ENCODE measurements around the gene GATM.
"Not testable (repeated sequence)": the region's sequence is repeated elsewhere in the genome, so short reads cannot be mapped to it uniquely, and the experiment has no call there.

The GATM gene

GRCh38 chr15:45349623-45350022 is 28.7 kb downstream of the GATM start:
- DNase-seq: no peak

- DNase-seq: no peak
Measured at GRCh38 chr15:45347989-45348388, 30.4 kb downstream of the GATM start.

GRCh38 chr15:45347033-45347432 is 31.3 kb downstream of the GATM start:
- DNase-seq: no peak

GRCh38 chr15:45346381-45346780 is 32.0 kb downstream of the GATM start:
- DNase-seq: no peak

DNA sequence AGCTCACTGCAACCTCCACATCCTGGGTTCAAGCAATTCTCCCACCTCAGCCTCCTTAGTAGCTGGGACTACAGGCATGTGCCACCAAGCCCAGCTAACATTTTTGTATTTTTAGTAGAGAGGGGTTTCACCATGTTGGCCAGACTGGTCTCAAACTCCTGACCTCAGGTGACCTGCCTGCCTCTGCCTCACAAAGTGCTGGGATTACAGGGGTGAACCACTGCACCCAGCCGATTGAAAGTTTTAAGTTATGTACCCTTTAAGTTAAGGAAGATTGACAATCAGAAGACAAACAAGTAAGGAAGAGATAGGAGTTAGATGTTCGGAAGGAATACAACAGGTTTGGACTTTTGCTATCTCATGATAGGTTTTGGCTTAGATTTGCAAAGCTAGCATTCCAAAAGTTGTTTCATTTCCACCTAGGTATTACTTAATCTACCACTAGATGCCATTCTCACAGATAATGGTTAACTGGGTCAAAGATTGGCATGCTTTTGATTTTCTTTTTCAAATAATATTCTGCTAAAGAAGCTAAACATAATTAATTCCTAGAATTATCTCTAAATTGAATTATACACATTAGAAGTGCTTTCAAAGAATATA is 35.0 kb downstream of the GATM start:
- DNase-seq: no peak

- no peak for DNase-seq
Measured at GRCh38 chr15:45341790-45342189, 36.6 kb downstream of the GATM start.

DNA sequence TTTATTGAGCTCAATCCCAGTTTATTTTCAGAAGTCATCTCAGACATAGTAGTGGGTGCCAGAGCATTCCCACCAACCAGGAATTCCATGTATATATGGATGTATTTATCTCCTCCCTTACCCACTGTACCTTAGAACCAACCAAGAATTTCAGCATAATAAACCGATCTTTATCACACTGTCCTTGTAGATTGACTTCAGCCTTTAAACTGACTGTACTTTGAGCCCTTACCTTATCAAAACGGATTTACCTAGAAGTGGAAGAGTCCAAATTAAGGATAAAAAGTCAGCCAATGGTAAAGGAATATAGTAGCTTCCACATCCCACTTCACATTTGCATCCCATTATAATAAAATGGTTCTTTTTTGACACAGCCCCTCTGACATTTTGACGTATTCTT is 37.9 kb downstream of the GATM start:
- DNase-seq: no peak

- DNase-seq: no peak
Measured at GRCh38 chr15:45338417-45338816, 39.9 kb downstream of the GATM start.

DNA sequence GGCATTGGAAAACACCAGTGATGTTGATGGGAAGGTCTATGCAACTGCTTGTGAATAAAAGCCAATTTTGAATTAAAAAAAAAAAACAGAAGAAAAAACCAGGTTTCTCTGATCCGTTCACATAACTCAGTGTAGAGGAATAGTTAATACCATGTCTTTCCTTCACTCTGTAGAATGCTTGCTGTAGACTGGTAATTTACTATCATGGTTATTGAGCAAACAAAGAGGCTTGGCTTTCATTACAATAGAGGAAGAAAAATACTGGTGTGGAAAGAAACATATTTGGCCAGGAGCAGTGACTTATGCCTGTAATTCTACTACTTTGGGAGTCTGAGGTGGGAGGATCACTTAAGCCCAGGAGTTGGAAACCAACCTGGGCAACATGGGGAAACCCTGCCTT is 41.1 kb downstream of the GATM start:
- no peak for DNase-seq

- DNase-seq: no peak
Measured at GRCh38 chr15:45333550-45333949, 44.8 kb downstream of the GATM start.

DNA sequence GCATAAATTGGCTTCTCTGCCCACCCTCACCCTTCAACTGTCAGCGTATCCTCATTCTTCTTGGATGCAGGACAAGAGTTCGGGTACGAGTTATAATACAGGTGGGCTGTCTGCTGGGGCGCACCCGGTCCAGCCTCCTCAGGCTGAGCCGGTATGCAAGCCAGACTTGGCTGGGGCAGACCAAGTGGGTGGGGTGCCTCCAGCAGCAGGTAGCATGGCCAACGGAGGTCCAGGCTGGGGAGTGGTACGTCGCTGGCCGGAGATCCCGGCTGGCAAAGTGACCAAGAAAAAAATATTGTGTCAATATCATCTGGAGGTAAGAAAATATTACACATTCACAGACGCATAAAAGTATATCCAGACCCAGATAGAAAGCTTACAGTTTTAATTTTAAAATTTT is 45.6 kb downstream of the GATM start:
- no peak for DNase-seq

GRCh38 chr15:45331972-45332371 is 46.4 kb downstream of the GATM start:
- no peak for DNase-seq

- DNase-seq: no peak
Measured at GRCh38 chr15:45328663-45329062, 49.7 kb downstream of the GATM start.

- DNase-seq: no peak
Measured at GRCh38 chr15:45326741-45327140, 51.6 kb downstream of the GATM start.

DNA sequence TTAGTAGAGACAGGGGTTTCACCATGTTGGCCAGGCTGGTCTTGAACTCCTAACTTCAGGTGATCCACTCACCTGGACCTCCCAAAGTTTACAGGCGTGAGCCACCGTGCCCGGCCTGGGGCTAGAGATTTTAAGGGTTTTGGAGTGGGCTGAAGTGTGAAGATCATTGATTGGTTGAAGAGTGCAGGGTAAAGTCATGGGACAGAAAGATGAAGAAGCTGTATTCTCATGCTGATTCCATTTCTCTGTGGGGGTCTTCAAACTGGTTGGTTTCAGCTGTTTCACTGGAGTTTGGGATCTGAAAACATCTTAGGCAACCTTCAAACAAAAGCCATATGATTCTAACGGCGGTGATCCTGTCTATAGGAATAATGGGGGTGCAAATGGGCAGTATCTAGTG is 52.1 kb downstream of the GATM start:
- DNase-seq: no peak

GRCh38 chr15:45320581-45321205 is 57.7 kb downstream of the GATM start:
- no peak for DNase-seq

- DNase-seq: no peak
Measured at GRCh38 chr15:45319472-45320214, 58.7 kb downstream of the GATM start.

DNA sequence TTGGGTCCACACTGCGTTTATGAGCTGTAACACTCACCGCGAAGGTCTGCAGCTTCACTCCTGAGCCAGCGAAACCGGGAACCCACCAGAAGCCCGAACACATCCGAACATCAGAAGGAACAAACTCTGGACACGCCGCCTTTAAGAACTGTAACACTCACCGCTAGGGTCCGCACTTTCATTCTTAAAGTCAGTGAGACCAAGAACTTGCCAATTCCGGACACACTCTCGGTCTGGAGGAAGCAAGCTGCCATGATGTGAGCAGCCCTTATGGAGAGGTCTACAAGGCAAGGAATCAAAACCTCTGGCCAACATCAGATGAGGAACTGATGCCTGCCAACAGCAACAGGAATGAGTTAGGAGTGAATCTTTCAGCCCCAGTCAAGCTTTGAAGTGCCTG is 63.4 kb downstream of the GATM start:
- no peak for DNase-seq

- DNase-seq: not testable (repeated sequence)
Measured at GRCh38 chr15:45314117-45314516, 64.2 kb downstream of the GATM start.
